ENCODE measurements around the gene HBP1.

GRCh38 chr7:107145067-107145838 lies 23.6 kb upstream of the HBP1 start:
- no peak for TF ChIP-seq CTCF (conservative IDR thresholded peaks at IDR 0.05; ENCODE audit: low read depth in 2 of 2)
- TF ChIP-seq POLR2AphosphoS5 (IDR thresholded peaks at IDR 0.05; ENCODE audit: low read depth), result no peak
- no peak for TF ChIP-seq NANOG (IDR thresholded peaks at IDR 0.05; ENCODE audit: borderline replicate concordance)
- no peak for TF ChIP-seq EZH2phosphoT487 (IDR thresholded peaks at IDR 0.05; ENCODE audit: unreplicated experiment)
- TF ChIP-seq EZH2 (IDR thresholded peaks at IDR 0.05; ENCODE audit: low read depth, unreplicated experiment), result no peak
- no peak for TF ChIP-seq REST (IDR thresholded peaks at IDR 0.05; ENCODE audit: unreplicated experiment)
- TF ChIP-seq CREB1 (CRISPR knock-in tag; IDR thresholded peaks at IDR 0.05; ENCODE audit: low read depth), result no peak
- TF ChIP-seq ZNF331 (CRISPR knock-in tag; IDR thresholded peaks at IDR 0.05; ENCODE audit: low read depth), result no peak
- TF ChIP-seq ZNF462 (CRISPR knock-in tag; IDR thresholded peaks at IDR 0.05), result no peak
- no peak for TF ChIP-seq ZNF114 (CRISPR knock-in tag; IDR thresholded peaks at IDR 0.05)
- no peak for TF ChIP-seq JUNB (IDR thresholded peaks at IDR 0.05; ENCODE audit: unreplicated experiment)
- TF ChIP-seq ETS1 (IDR thresholded peaks at IDR 0.05), result no peak
